Sigmoid colon (tissue), 7 donors: ENCODE data around the gene SUSD3. TPM values are rescaled to one million over a fixed set of nuclear protein-coding genes. Genes with fewer than 3 reads are reported as not detected.
A peak's percentile ranks its signal among the peaks of the same experiment; 100 is the strongest.

Source experiments
- DNase-seq: peaks from one replicate; pipeline ENCODE4 v3.0.0-alpha.2; 2019
- H3K27ac ChIP-seq, 4 donors: fragments of 200-600 bp; sonication (generic); one replicate each; pipeline ENCODE4 v1.5.1; 2016 to 2019; ENCODE audit warnings: mild to moderate bottlenecking in 1 of 4
- H3K27me3 ChIP-seq, 3 donors: fragments of 200-600 bp; sonication (generic); one replicate each; pipeline ENCODE4 v1.5.1; 2019; ENCODE audit warnings: mild to moderate bottlenecking in 1 of 3
- H3K36me3 ChIP-seq, 4 donors: fragments of 200-600 bp; sonication (generic); one replicate each; pipeline ENCODE4 v1.5.1; 2016 to 2019
- H3K4me1 ChIP-seq, 4 donors: fragments of 200-600 bp; sonication (generic); one replicate each; pipeline ENCODE4 v1.5.1; 2017 to 2019
- H3K4me3 ChIP-seq, 4 donors: fragments of 200-600 bp; sonication (generic); one replicate each; pipeline ENCODE4 v1.5.1; 2017 to 2019; ENCODE audit warnings: mild to moderate bottlenecking in 2 of 4, moderate library complexity in 1 of 4
- H3K9me3 ChIP-seq, 4 donors: fragments of 200-600 bp in 3 of 4; sonication (generic) in 3 of 4; one replicate each; pipeline versions ENCODE4 v1.5.1 to v1.6.1; 2013 to 2019
- CTCF ChIP-seq, 4 experiments: fragments of 450-650 bp in 3 of 4; fragments of 200-600 bp in 1 of 4; IDR thresholded peaks; one replicate each; pipeline ENCODE4 v1.5.1; 2016 to 2019; ENCODE audit warnings: antibody characterized with exemption in 4 of 4, mild to moderate bottlenecking in 3 of 4, moderate library complexity in 2 of 4
- EP300 ChIP-seq, 4 donors: sonication (generic); formaldehyde crosslinking; IDR thresholded peaks; one replicate each; pipeline ENCODE4 v1.6.1; 2017; ENCODE audit warnings: antibody characterized with exemption in 4 of 4
- POLR2A ChIP-seq, 2 donors: fragments of 450-650 bp; IDR thresholded peaks; one replicate each; pipeline ENCODE4 v1.6.1; 2016; ENCODE audit warnings: antibody characterized with exemption in 2 of 2, mild to moderate bottlenecking in 2 of 2, moderate library complexity in 2 of 2
- POLR2AphosphoS5 ChIP-seq, 4 donors: sonication (generic); formaldehyde crosslinking; IDR thresholded peaks; one replicate each; pipeline ENCODE4 v1.6.1; 2017; ENCODE audit warnings: antibody characterized with exemption in 4 of 4
- WGBS, 2 donors: extraction: QIAGEN DNeasy Blood & Tissue Kit; methylation state at CpG; one replicate each; pipeline ENCODE4 v1.1.7; 2013; 5-methylcytosine and 5-hydroxymethylcytosine counted together
- intact Hi-C: fragments of 100-400 bp; cut with DNase I; formaldehyde crosslinking; loops from one replicate; pipeline ENCODE4 v1.15.1; 2023
- polyA plus RNA-seq, 3 donors: library from polyadenylated mRNA; stranded (reverse); fragments of 200-250 nt; gene quantifications; one replicate each; pipeline ENCODE4 v1.2.3, GENCODE V29; 2013
- total RNA-seq, 4 donors: library from RNA; depleted of rRNA; stranded (reverse); fragments of >200 nt; gene quantifications; one replicate each; pipeline ENCODE4 v1.1.0, GENCODE V29; 2016
- donor health status: healthy with polysubstance abuse.
- donor health status: Bipolar disorder and iron deficiency.
- donor health status: healthy.

The SUSD3 gene
- total and polyA plus RNA-seq, 7 donors = 0.92 to 15.2 (median 4.7) TPM; not detected in 1

- WGBS, 2 donors = 97 to 98% methylated on average over 6 of the region's 6 CpGs
- H3K27me3 ChIP-seq = no peaks in the 10 kb centered on the region
- intact Hi-C loops = no loop called here
- no peaks in the 10 kb centered on the region for H3K4me1 ChIP-seq
- H3K4me3 ChIP-seq = no peak overlapping the region
- TF ChIP-seq CTCF (IDR thresholded peaks at IDR 0.05) = no peak
- TF ChIP-seq EP300 (IDR thresholded peaks at IDR 0.05) = no peak
- TF ChIP-seq POLR2A (IDR thresholded peaks at IDR 0.05) = no peak
- TF ChIP-seq POLR2AphosphoS5 (IDR thresholded peaks at IDR 0.05) = no peak
- H3K9me3 ChIP-seq = no peaks in the 10 kb centered on the region
- peak; percentile 50 for DNase-seq
- H3K27ac ChIP-seq = no peak overlapping the region
- no peaks in the 10 kb centered on the region for H3K36me3 ChIP-seq
Measured at GRCh38 chr9:93084471-93084881, 26.0 kb downstream of the SUSD3 start.

- WGBS, 2 donors = 93 to 97% methylated on average over 4 of the region's 4 CpGs
- Histone ChIP-seq H3K4me1 (no peaks in the 10 kb centered on the region), H3K36me3 (no peaks in the 10 kb centered on the region), H3K27ac (no peak overlapping the region), H3K27me3 (no peaks in the 10 kb centered on the region), H3K9me3 (no peaks in the 10 kb centered on the region), H3K4me3 (no peak overlapping the region)
- TF ChIP-seq POLR2AphosphoS5 (IDR thresholded peaks at IDR 0.05) = no peak
- no peak for TF ChIP-seq EP300 (IDR thresholded peaks at IDR 0.05)
- no peak for TF ChIP-seq CTCF (IDR thresholded peaks at IDR 0.05)
- TF ChIP-seq POLR2A (IDR thresholded peaks at IDR 0.05) = no peak
- intact Hi-C loops = no loop called here
- DNase-seq = peak; percentile 33
Measured at GRCh38 chr9:93085676-93086075, 27.2 kb downstream of the SUSD3 start.

GRCh38 chr9:93086447-93087224 lies 28.1 kb downstream of the SUSD3 start:
- H3K27ac ChIP-seq = no peak overlapping the region
- 80 to 92% methylated on average over 8 of the region's 8 CpGs for WGBS, 2 donors
- H3K4me3 ChIP-seq = no peak overlapping the region
- peaks cover 0 to 3% (median 0%) of the 10 kb centered on the region in 4 donors for H3K9me3 ChIP-seq
- H3K27me3 ChIP-seq = no peaks in the 10 kb centered on the region
- DNase-seq = peak; percentile 44
- H3K36me3 ChIP-seq = no peaks in the 10 kb centered on the region
- intact Hi-C loops = no loop called here
- TF ChIP-seq EP300 (IDR thresholded peaks at IDR 0.05) (no peak), CTCF (IDR thresholded peaks at IDR 0.05) (no peak), POLR2AphosphoS5 (IDR thresholded peaks at IDR 0.05) (no peak), POLR2A (IDR thresholded peaks at IDR 0.05) (no peak)
- no peaks in the 10 kb centered on the region for H3K4me1 ChIP-seq

GRCh38 chr9:93087971-93088655 lies 29.6 kb downstream of the SUSD3 start:
- DNase-seq = peak; percentile 17
- H3K27me3 ChIP-seq = no peaks in the 10 kb centered on the region
- no peak for TF ChIP-seq POLR2A (IDR thresholded peaks at IDR 0.05)
- no peak for TF ChIP-seq CTCF (IDR thresholded peaks at IDR 0.05)
- TF ChIP-seq EP300 (IDR thresholded peaks at IDR 0.05) = no peak
- TF ChIP-seq POLR2AphosphoS5 (IDR thresholded peaks at IDR 0.05) = no peak
- intact Hi-C loops = no loop called here
- H3K27ac ChIP-seq = no peak overlapping the region
- H3K9me3 ChIP-seq = peaks cover 0 to 8% (median 0%) of the 10 kb centered on the region in 4 donors
- H3K4me1 ChIP-seq = no peaks in the 10 kb centered on the region
- 98% methylated on average over 12 of the region's 12 CpGs for WGBS, 2 donors
- H3K4me3 ChIP-seq = no peak overlapping the region
- H3K36me3 ChIP-seq = no peaks in the 10 kb centered on the region
